NCI-H1694 (cell line): ENCODE data around the gene BCAR3.

Experiments used
- DNase-seq: peaks from one replicate; lab custom pipeline; 2025; lab: John Stamatoyannopoulos, UW

Gene BCAR3

GRCh38 chr1:93546162-93546863 lies 135.3 kb downstream of the BCAR3 start:
- DNase-seq: no peak

- DNase-seq: no peak
These were observed 139.2 kb downstream of the BCAR3 start for GRCh38 chr1:93542398-93542797.

GRCh38 chr1:93541045-93541444 lies 140.6 kb downstream of the BCAR3 start:
- no peak for DNase-seq

GRCh38 chr1:93537924-93538323 lies 143.7 kb downstream of the BCAR3 start:
- no peak for DNase-seq

GRCh38 chr1:93537396-93537795 lies 144.2 kb downstream of the BCAR3 start:
- no peak for DNase-seq

GRCh38 chr1:93533677-93534076 lies 148.0 kb downstream of the BCAR3 start:
- DNase-seq: no peak

- DNase-seq: no peak
These were observed 148.8 kb downstream of the BCAR3 start for GRCh38 chr1:93532780-93533378.

- no peak for DNase-seq
These were observed 150.4 kb downstream of the BCAR3 start for GRCh38 chr1:93531193-93531592.

GRCh38 chr1:93528412-93528811 lies 153.2 kb downstream of the BCAR3 start:
- no peak for DNase-seq

GRCh38 chr1:93526431-93526830 lies 155.2 kb downstream of the BCAR3 start:
- DNase-seq: no peak

GRCh38 chr1:93525431-93525830 lies 156.2 kb downstream of the BCAR3 start:
- DNase-seq: no peak

GRCh38 chr1:93522721-93523120 lies 158.9 kb downstream of the BCAR3 start:
- DNase-seq: no peak

- DNase-seq: no peak
These were observed 160.0 kb downstream of the BCAR3 start for GRCh38 chr1:93521618-93522017.

- DNase-seq: no peak
These were observed 162.3 kb downstream of the BCAR3 start for GRCh38 chr1:93519199-93519829.

GRCh38 chr1:93518516-93518915 lies 163.1 kb downstream of the BCAR3 start:
- DNase-seq: no peak

GRCh38 chr1:93516164-93516563 lies 165.5 kb downstream of the BCAR3 start:
- DNase-seq: no peak
